Measurements from ENCODE around the gene KCNF1.

KCNF1 gene

DNA sequence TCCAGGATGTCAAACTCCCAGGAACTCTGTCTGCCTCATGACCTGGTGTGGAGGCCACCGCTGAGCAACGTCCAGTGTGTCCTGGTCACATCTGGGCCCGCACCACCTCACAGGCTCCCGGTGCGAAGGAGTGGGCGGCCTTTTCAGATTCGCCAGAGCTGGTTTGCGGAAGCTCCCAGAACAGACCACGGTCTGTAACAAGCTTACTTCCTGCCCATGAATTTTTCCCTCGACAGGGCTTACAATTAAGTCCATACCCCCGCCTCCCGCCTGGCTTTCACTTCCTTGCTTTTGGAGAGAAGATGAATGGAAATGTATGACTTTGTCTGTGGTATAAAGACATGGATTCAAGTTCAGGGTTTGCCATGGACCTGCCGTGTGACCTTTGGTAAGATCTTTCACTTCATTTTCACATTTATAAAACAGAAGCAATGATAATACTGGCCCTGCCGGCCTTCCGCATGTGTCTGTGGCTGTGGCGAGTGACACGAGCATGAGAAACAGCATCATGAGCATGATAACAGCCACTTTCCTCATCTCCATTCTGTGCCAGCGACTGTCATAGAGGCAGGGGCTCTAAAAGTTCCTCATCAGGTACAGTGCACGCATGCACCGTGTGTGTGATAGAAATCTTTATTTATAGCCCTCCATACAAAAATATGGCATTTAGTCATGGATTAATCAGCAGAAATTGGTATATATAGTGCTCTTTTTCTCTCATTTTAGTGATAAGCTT is 31.0 kb upstream of the KCNF1 start:
- no peak for DNase-seq

GRCh38 chr2:10882568-10882967 is 29.2 kb upstream of the KCNF1 start:
- no peak for DNase-seq

DNA sequence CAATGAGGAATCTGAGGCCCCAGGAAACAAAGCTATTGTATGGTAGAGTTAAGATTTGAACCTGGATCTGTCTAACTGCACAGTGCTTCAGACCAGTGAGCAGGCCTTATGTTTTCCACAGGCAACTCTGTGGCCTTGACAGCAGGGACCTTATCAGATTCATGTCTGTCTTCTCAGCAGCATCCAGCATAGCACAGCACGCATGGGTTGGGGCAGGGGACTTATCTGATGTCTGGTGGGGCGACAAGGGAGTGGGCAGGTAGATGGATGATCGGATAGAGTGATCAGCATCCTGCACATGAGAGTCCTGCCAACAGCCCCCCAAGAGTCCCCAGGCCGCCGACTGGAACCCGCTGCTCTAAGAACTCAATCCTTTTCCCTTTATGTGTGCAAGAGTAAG is 28.7 kb upstream of the KCNF1 start:
- DNase-seq = no peak

DNA sequence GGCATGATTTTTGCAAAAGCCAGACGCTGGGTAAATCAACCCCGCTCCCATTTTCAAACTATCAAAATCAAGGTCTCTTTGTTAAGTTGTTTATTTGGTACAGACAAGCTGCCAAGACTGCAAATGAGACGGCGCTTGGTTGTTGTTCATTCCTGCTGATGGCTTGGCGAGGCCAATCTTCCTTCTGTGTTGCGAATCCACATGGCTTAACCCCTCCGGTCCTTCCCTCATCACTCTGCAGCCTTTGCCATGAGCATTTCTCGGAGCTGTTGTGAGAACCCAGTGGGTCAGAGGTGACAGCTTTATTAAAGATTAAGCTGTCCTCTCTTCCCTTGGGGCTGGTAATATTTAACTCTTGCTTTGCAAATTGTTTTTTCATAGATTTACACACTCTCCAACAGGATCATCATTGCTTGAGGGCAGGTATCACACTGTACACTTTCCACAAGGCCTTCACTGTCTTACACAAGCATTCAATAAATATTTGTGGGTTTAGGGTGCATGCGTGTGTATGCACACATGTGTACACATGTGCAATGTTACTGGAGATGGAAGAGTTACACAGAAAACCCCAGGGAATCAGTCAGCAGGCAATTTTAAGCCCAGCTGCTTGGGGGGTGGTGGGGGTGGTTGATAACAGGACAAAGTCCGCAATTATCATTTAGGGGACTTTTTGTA is 27.8 kb upstream of the KCNF1 start:
- peak in 1 of 2 experiments; percentile 69 for DNase-seq

DNA sequence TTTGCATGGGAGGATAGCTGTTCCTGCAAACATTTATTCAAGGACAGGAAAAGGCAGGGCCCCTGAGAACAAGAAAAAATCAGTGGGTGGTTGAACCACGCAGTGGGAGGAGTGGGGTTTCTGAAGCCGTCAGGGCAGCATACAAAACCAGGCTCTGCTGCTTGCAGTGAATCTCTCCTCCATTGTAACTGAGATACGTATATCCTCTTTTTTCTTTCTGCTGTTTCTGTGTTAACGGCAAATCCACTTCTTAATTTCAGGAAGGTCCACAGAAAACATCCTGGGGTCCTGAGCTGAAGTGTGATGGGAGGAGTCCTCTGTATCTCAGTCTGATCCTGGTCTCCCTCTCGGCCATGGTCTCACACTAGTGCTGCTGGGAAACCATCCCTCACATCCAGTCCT is 27.2 kb upstream of the KCNF1 start:
- peak; percentile 57 to 78 for DNase-seq

DNA sequence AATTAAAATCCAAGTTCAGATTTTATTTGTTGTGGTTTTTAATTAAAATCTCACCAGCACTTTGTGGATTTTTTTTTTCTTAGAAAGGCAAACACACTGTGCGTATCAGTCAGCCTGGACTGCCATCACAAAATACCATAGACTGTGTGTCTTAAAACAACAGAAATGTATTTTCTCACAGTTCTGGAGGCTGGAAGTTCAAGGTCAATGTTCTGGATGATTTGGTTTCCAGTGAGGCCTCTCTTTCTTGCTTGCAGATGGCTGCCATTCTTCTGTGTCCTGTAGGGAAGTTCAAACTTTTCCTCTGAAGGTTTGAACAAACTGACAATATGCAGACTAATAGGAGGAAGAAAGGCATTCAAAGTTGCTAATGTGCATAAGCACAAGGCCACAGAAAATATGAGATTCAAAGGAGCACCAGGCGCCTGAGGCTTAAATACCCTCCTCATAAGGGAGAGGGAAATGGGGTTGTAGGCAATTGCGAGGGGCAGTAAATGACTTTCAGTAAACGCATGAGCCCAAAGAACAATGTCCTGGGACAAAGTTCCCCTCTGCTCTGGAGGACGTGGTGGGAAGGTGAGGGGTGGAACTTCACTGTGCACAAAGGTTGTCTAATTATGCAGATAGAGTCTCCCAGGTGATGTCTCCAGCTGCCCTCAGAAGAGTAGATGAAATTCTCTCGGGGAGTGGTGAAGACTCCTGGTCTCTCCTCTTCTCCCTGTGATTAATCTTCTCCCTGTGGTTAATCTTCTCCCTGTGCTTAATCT is 26.5 kb upstream of the KCNF1 start:
- no peak for DNase-seq

DNA sequence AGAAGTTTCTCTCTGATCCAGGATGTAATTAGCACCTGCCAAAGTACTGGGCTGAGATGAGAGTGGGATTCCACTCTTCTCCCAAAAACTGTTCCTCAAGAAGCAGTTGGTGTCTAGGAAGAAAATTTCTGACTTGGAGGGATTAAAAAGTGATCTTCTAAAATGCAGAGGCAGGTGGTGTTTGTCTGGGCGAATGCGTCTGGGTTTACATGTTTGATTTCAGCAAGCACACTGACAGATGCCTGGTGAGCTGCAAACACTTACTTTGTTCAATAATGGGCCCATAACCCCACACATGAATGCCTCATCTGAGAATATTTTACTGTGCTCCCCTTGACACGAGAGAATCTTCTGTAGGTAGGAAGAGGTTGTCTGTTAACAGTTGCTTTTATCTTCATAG is 24.3 kb upstream of the KCNF1 start:
- peak in 1 of 2 experiments; percentile 57 for DNase-seq

DNA sequence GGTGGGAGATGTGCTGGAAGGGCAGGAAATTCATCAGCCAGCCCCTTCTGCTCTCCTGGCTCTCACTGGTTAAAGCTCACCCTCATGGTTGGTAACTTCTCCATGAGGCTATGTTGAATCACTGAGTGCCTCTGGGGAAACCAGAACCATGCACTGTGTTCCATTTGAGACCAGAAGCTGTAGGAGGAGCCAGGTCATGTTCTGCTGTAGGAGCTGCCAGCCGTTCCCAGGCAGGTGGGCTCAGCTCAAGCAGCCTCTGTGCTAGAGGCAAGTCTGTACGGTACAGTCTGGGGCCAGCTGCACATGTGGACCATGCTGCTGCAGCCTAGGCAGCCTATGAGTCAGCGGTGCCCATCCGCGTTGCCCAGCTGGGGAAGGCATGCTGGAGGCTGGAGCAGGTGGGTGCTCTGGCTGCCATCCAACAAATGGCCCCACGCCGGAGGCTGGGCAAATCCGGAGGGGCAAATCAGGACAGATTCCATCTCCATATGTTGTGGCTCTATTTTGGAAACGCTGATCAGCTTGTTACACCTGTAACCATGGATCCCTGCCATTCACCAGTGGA is 22.0 kb upstream of the KCNF1 start:
- DNase-seq = peak; percentile 74 to 84

- no peak for DNase-seq
Measured at GRCh38 chr2:10890706-10891270, 20.9 kb upstream of the KCNF1 start.

- DNase-seq = no peak
Measured at GRCh38 chr2:10891390-10891789, 20.3 kb upstream of the KCNF1 start.

GRCh38 chr2:10891848-10892247 is 19.9 kb upstream of the KCNF1 start:
- no peak for DNase-seq

GRCh38 chr2:10892316-10892715 is 19.4 kb upstream of the KCNF1 start:
- no peak for DNase-seq

- DNase-seq = no peak
Measured at GRCh38 chr2:10892796-10893350, 18.9 kb upstream of the KCNF1 start.

DNA sequence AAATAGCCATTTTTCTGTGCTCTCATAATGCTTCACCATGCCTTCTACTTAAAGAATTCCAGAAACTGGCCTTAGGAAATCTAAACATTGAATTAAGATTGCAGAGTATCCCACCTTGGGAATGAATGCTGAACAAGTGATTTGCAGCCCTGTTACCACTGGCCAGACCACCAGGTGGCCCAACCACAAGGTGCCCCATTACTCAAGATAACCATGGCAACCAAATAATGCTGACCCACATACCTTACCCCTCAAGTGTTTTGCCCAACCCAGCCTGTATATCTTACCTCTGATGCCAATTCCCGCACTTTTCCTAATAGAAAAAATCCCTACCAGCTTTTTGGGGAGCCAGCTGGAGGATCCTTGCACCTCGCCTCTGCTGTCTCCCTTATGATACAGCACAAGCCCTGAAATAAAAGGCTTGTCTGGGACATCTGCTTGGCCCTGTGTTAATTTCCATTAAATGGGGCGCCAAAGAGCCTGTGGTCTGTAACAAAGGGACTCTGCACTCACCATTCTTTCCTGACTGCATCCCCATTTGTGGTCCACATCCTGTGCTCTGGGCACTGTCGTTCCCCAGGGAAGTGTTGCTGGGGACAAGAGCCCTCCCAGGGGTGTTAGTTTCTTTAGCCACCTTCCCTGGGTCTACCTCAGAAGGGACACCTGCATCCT is 17.3 kb upstream of the KCNF1 start:
- DNase-seq = no peak

DNA sequence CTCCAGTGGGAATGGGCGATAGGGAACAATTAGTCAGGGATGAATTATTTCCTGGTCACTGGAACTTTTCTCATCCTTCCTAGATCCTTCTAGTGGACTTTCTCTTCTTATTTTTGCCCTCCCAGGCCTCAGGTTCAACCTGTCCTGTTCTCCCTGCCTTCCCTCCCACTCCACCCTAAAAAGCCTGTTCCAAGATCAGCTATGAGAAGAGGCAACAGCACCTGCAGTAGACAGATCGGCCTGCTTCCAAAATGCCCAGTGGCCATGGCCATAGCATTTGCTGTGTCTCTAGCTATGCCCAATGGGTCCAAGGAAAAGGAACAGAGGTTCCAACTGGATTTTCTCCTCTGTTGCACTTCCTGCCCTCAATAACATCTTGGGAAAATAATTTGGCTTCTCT is 16.5 kb upstream of the KCNF1 start:
- no peak for DNase-seq

- no peak for DNase-seq
Measured at GRCh38 chr2:10897956-10898355, 13.8 kb upstream of the KCNF1 start.

GRCh38 chr2:10900216-10901109 is 11.3 kb upstream of the KCNF1 start:
- no peak for DNase-seq

GRCh38 chr2:10901160-10901939 is 10.4 kb upstream of the KCNF1 start:
- DNase-seq = no peak

DNA sequence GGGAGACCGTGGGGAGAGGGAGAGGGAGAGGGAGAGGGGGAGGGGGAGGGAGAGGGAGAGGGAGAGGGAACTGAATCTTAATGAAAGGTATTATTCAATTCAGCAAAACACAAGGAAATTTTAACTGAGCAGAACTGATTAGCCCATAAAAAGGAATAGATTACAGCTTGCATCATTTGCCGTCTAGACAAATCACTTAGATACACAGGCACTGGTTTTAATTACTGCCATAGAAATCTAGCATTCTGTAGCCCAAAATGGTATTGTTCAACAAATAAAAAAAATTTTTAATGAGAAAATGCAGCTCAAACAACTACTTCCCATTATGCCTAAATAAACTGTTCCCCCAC is 7.9 kb upstream of the KCNF1 start:
- peak in 1 of 2 experiments; percentile 27 for DNase-seq

GRCh38 chr2:10904455-10904854 is 7.3 kb upstream of the KCNF1 start:
- DNase-seq = no peak

Measured in NCI-H2081 (cell line).